Measurements from ENCODE around the gene EPG5.
A peak's percentile ranks its signal among the peaks of the same experiment; 100 is the strongest.

EPG5 gene

DNA sequence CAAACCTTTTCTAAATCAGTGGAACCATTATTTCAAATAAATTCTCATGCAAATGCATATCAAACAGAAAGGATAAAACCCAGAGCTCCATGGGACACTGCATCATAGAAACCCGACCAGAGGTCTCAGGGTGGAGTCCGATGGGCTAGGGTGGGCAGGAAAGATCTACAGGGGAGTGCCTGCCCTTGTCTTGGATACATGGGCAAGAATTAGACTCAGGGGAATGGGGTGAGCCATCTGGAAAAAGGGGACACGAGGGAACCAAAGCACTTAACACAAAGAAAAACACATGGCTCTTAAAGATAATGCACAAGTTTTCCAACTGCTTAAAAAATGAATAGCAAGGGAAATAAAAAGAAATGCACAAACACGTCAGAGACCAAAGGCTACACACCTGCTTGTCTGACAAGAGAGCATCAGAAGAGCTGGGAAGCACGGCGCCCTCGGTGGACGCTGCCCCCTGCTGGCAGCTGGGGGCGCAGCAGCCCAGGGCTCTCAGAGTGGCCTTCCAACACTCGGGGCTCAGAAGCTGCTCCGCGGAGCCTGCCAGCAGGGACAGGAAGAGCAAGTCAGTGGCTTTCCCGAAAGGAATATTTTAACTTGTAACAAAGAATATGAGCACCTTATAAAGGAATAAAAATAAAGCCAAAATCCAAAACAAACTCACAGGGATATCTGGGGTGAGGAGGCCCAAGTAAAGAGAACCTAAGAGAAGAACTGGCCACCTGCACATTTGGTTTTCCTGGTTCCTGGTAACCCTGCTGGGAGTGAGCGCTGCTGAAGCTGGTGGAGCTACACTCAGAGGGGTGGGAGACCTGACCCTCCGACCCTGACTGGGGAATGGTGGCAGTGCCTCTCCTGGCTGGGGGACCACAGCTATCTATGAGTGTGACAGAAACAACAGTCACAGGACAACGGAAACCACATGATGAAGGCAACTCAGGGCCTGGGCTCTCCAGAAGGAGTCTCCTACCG, 87.2 kb downstream of the EPG5 start:
- TF ChIP-seq, protein P1, sequence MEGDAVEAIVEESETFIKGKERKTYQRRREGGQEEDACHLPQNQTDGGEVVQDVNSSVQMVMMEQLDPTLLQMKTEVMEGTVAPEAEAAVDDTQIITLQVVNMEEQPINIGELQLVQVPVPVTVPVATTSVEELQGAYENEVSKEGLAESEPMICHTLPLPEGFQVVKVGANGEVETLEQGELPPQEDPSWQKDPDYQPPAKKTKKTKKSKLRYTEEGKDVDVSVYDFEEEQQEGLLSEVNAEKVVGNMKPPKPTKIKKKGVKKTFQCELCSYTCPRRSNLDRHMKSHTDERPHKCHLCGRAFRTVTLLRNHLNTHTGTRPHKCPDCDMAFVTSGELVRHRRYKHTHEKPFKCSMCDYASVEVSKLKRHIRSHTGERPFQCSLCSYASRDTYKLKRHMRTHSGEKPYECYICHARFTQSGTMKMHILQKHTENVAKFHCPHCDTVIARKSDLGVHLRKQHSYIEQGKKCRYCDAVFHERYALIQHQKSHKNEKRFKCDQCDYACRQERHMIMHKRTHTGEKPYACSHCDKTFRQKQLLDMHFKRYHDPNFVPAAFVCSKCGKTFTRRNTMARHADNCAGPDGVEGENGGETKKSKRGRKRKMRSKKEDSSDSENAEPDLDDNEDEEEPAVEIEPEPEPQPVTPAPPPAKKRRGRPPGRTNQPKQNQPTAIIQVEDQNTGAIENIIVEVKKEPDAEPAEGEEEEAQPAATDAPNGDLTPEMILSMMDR (IDR thresholded peaks at IDR 0.05; ENCODE audit: low read depth, low read length): peak; percentile 99
- peak; percentile 16 for DNase-seq (ENCODE audit: extremely low read depth, low read depth)

DNA sequence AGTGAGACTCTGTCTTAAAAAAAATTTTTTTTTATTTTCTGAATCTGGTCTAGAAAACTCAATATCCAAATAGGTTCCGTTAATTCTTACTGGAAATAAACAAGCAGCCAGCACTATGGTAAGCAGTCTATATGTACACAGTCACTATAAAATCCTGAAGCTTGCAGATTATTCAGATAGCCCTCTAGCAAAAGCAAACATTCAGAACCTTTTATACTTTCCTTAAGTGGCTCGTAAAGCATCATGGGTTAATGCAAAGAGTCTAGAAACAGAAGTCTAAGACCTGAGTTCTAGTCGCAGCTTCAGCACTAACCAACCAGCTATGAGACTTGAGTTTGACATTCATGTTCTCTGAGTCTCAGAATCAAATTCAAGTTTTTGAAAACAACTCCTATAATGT, 89.7 kb downstream of the EPG5 start:
- DNase-seq (ENCODE audit: extremely low read depth, low read depth): no peak

DNA sequence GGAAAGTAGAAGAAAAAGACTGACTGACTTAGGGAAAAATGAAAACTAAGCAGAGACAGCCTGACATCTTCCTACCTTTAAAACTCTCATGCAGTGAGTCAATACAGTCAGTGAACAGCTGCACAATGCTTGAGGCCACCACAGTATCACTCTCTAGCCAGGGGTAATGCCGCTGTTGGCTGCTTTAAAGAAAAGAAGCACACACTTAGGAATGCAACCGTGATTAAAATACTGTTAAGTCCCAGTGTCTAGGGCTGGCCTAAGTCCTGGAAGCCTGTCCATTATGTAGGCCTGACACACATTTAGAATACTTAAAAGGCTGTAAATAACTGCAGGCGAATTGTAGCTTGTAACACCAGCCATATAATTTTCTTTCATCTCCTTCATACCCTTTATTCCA, 91.0 kb downstream of the EPG5 start:
- no peak for DNase-seq (ENCODE audit: extremely low read depth, low read depth)
- TF ChIP-seq, protein P1 (IDR thresholded peaks at IDR 0.05; ENCODE audit: low read depth, low read length): no peak

More for the DNA sequence above, 89.7 kb downstream of the EPG5 start:
- TF ChIP-seq, protein P1 (IDR thresholded peaks at IDR 0.05; ENCODE audit: low read depth, low read length): no peak

DNA sequence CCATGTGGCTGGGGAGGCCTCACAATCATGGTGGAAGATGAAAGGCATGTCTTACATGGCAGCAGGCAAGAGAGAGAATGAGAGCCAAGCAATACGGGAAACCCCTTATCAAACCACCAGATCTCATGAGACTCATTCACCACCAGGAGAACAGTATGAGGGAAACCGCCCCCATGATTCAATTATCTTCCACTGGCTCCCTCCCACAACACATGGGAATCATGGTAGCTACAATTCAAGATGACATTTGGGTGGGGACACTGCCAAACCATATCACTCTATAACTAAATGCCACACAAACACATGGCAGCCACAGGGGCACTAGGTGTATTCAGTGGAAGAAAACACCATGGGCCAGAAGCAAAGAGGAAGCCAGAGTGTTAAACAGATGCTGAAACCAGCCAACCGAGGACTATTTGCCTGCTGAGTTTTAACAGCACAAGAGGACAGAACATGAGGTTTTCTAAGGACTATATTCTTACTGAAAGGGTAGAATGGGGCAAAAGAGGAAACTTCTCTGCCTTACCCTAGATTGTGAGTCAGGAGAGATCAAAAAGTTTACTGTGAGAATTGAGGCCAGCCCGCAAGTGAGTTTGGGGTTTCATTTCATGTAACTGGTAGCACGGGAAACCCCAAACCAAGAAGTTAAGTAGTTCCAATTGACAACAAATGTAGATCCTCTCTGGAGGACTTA, 92.5 kb downstream of the EPG5 start:
- no peak for DNase-seq (ENCODE audit: extremely low read depth, low read depth)

DNA sequence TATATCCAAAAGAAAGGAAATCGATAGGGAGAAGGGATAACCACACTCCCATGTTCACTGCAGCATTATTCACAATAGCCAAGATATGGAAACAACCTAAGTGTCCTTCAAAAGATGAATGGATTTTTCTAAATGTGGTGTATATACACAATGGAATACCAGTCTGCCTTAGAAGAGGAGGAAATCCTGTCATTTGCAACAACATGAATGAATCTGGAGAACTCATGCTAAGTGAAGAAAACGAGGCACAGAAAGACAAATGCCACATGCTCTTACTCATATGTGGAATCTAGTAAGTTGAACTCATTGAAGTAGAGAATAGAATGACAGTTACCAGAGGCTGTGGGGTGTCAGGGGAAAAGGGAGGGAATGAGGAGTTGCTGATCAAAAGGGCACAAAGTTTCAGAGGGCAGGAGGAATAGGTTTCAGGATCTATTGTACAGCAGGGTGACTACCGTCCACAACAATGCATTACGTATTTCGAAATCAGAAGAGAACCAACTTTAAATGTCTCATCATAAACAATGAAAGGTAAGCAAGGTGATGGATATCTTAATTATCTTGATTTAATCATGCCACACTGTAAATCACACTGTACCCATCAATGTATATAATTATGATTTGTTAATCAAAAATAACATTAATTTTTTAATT, 95.6 kb downstream of the EPG5 start:
- DNase-seq (ENCODE audit: extremely low read depth, low read depth): no peak
- TF ChIP-seq, protein P1 (IDR thresholded peaks at IDR 0.05; ENCODE audit: low read depth, low read length): no peak

More for the DNA sequence above, 92.5 kb downstream of the EPG5 start:
- TF ChIP-seq, protein P1 (IDR thresholded peaks at IDR 0.05; ENCODE audit: low read depth, low read length): no peak

DNA sequence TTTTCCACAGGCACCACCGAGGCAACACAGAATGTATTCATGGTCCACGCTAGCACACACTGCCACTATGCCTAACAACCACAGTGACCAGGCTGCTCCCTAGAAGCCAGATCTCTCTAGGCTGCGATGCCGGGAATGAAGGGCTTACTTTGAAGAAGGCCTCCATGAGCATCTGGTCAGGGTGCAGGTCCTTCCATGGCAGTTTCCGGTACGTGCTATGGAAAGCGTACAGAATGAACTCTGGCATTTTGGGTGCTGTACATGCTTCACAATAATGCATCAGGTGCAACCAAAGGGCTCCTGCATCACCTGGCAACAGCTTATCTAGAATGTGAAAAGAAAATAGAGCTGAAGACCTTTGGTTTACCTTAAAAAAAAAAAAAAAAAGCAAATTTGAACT, 96.7 kb downstream of the EPG5 start:
- TF ChIP-seq, protein P1 (IDR thresholded peaks at IDR 0.05; ENCODE audit: low read depth, low read length): no peak
- no peak for DNase-seq (ENCODE audit: extremely low read depth, low read depth)
